Posterior vena cava (tissue), 2 donors: Measurements from ENCODE around the gene TBC1D16. TPM values are rescaled to one million over a fixed set of nuclear protein-coding genes. Genes with fewer than 3 reads are reported as not detected.

Experiments used
- DNase-seq: peaks from one replicate; pipeline ENCODE4 v3.0.0-alpha.2; 2020; ENCODE audit warnings: low spot score
- intact Hi-C, 2 donors: fragments of 100-400 bp; cut with DNase I; formaldehyde crosslinking; loops; one replicate each; pipeline versions ENCODE4 v1.14.1 to v1.14.2; 2022 to 2023
- total RNA-seq, 2 donors: library from RNA; stranded (reverse); fragmentation: NEBNext Ultra II Directional; extraction: Animal tissue kit (Norgen Biotek cat#: 25700); gene quantifications; one replicate each; pipeline ENCODE4 v1.2.1, GENCODE V29; 2021
- donor health status: DM: yes; HTN: yes; CAD: no.
- donor health status: DM: yes; HTN: yes; CAD: no.

The TBC1D16 gene
- total RNA-seq, 2 donors from 2014 or later: 38.9 to 57.9 TPM

DNA sequence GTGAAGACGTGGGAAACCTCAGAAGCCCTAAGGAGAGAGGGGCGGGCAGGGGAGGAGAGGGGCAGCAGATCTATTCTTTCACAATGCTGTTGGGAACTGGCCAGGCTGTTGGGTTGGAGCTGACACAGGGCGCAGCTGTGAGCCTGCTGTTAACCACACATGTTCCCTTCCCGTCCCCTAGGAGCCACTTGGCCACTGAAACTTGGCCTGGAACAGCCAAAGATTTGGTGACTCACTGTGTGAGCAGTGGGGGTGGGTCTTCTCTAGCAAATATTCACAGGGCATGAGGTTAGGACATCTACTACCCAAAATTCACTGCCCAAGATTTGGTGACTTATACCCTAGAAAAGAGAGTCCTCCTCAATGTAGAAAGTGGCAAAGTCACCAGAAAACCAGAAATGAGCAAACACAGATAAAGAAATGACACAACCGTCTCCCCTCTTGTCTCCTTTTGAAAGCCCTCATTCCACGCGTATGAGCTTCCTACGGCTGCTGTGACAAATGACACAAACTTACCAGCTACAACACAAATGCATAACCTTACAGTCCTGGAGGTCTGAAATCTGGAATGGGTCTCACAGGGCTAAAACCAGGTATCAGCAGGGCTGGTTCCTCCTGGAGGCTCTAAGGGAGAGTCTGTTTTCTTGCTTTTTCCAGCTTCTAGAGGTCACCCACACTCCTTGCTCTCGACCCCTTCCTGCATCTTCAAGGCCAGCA lies 6.3 kb downstream of the TBC1D16 start:
- DNase-seq: peak; percentile 95
- intact Hi-C loops: no loop called here

DNA sequence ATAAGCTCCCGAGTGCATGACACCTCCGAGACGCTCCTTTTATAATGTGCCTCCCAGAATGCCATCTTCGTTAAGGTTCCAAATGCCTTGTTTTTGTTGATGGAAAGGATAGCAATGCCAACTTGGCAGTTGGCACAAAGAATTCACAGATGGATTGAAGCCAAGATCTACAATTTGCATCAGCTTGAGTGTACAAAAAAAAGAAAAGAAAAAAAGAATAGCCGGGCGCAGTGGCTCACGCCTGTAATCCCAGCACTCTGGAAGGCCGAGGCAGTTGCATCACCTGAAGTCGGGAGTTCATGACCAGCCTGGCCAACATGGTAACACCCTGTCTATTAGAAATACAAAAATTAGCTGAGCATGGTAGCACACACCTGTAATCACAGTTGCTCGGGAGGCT lies 7.6 kb downstream of the TBC1D16 start:
- DNase-seq: no peak
- intact Hi-C loops: no loop called here

DNA sequence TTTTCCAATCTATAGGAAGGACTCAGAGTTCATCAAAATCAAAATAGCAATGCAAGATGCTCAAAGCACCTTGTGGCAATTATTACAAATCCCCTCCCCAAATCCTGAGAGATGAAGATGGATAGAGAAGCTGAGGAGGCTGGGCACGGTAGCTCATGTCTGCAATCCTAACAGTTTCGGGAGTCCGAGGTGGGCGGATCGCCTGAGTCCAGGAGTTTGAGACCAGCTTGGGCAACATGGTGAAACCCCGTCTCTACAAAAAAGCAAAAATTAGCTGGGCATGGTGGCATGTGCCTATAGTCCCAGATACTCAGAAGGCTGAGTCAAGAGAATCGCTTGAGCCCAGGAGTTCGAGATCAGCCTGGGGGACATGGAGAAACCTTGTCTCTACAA lies 8.6 kb downstream of the TBC1D16 start:
- no peak for DNase-seq
- intact Hi-C loops: no loop called here

DNA sequence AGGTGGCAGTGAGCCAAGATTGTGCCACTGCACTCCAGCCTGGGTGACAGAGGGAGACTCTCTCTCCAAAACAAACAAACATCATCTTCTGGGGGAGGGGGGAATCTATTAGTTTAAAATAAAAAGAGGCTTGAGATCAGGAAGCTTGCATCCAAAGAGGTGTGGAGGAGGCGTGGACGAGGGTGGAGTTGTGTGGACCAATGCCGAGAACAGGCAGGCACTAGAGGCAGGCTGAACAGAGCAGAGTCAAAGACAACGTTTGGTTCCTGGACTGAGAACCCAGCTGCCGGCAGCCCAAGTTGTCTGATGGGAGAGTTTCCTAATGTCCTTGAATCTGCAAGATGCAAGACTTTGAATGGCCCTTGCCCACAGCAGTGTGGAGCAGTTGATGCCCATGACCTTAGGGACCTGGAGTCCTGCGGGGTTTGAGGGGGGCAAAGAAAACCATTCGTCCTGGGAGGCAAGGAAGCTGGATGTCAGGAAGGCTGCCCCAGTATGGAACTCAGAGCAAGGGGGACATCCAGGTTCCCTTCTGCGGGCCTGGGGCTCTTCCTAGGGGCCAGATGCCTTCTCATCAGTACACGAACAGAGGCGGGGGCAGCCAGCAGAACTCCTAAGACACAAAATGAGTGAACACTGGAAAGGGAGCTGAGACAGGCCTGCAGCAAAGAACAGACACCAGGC lies 9.2 kb downstream of the TBC1D16 start:
- DNase-seq: no peak
- intact Hi-C loops: no loop called here

DNA sequence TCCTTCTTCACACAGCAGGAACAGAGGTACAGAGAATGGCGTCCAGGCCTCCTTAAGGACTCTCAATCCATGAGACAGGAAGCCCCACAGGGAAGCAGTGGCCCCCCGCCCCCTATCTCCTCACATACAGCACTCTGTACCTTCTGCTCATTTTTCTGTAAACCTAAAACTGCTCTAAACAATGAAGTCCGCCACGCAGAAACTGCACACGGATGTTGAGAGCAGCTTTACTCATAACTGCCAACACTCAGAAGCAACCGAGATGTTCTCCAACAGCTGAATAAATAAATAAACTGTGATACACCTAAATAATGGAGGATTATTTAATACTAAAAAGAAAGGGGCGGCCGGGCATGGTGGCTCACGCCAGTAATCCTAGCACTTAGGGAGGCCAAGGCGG lies 9.9 kb downstream of the TBC1D16 start:
- intact Hi-C loops: no loop called here
- no peak for DNase-seq

DNA sequence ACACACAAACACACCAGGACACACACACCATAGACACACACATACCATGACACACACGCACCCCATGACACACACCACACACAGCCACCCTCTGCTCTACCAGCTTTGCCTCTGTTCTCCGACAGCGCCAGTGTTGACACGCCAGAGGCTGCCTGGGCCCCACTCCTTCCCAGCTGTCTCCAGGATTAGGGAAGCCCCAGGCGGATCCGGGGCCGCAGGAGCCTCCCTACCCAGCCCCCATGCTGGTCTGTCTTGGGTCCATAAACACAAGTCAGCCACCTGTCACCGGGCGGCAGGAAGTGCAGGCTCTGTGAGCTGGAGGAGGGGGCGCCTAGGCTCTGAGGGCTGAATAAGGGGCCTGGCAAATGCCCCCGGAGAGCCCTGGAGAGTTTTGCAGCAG lies 10.5 kb downstream of the TBC1D16 start:
- DNase-seq: no peak
- intact Hi-C loops: no loop called here

DNA sequence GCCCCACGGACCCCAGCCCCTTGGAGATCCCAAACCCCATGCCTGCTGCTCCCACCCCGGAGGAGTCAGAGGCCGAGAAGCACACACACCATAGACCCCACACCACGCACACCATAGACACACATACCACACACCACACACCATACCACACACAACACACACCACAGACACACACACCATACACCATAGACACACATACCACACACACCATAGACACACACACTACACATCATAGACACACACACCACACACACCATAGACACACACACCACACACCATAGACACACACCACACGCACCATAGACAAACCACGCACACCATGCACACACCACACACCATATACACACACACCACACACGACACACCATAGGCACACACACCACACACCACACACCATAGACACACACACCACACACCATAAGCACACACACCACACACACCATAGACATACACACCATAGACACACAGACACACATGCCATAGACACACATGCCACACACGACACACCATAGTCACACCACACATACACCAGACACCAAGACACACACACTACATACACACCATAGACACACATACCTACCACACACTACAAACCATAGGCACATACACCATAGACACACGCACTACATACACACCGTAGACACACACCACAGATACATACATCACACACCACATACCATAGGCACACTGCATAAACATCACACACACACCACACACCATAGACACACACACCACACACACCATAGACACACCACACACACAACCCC lies 11.3 kb downstream of the TBC1D16 start:
- no peak for DNase-seq
- intact Hi-C loops: no loop called here

DNA sequence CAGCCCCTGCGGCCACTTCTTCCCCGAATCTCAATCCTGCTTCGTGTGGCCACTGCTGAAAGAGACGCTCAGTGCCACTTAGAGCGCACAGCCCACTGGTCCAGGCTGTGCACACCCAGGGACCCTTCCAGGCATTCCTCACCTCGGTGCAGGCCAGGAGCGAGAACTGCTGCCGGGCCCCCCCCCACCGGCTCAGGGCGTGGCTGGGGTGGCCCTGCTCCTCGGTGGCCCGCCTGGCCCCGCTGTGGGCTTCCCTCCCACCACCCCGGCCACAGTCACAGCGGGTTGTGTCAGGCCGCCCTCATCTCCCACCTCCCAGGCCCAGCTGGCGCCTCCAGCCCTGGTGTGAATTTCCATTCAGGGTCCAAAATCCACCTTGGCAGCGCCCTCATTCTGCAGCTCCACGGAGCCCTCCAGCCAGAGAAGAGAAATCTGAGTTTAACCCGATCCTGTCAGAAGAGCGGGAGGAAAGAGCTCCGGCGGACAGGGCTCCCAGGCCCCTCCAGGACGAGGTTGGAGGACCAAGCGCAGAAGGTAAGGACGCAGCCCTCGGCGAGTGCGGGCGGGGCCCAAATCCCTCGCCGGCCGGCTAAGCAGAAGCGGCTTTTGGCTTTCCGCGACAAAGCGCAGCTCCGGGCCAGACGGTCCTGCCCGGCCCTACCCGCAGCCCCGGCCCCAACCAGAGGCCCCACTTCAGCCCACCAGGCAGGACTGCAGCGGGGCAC lies 12.0 kb downstream of the TBC1D16 start:
- DNase-seq: no peak
- intact Hi-C loops: no loop called here

DNA sequence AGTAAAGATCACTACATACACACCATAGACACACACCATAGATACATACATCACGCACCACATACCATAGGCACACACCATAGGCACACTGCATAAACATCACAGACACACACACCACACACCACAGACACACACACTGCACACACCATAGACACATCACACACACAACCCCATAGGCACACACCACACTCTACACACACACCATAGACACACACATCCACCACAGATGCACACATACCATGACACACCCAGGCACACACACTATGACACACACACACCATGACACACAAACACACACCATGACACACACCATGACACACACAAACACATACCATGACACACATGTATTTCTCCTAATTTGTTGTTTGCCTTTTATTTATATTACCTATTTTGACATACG lies 14.1 kb downstream of the TBC1D16 start:
- DNase-seq: no peak
- intact Hi-C loops: no loop called here

DNA sequence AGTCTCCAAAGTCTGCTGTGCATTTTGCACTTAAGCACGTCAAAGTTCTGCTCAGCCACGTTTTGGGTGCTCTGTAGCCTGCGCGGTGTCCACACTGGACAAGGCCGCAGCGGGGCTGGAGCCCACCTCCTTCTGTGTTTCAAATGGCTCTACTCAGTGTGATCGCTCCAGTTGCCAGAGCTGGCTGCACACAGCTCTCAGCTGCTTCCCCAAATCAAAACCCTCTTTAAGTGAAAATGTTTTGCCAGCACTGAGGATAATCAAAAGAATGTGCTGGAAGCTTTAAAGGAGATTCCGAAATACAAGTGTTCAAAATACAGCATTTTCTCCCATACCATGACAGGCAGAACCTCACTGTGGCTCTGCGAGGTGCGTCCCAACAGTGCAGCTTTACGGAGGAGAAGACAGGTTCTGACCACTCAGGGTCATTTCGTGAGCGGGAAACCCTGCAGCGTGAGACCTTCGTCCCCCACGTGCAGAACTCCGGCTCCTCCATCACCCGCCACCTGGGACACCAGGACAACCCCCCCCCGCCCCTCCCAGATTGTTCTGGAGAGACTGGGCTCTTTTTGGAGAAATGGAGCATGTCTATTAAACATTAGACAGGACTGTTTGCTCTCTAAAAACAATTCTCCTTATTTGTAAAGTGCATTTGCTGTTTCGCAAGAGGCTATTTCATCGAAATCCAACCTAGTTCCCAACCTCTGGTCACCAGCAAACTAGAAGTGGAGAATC lies 16.6 kb downstream of the TBC1D16 start:
- intact Hi-C loops: no loop called here
- DNase-seq: no peak

DNA sequence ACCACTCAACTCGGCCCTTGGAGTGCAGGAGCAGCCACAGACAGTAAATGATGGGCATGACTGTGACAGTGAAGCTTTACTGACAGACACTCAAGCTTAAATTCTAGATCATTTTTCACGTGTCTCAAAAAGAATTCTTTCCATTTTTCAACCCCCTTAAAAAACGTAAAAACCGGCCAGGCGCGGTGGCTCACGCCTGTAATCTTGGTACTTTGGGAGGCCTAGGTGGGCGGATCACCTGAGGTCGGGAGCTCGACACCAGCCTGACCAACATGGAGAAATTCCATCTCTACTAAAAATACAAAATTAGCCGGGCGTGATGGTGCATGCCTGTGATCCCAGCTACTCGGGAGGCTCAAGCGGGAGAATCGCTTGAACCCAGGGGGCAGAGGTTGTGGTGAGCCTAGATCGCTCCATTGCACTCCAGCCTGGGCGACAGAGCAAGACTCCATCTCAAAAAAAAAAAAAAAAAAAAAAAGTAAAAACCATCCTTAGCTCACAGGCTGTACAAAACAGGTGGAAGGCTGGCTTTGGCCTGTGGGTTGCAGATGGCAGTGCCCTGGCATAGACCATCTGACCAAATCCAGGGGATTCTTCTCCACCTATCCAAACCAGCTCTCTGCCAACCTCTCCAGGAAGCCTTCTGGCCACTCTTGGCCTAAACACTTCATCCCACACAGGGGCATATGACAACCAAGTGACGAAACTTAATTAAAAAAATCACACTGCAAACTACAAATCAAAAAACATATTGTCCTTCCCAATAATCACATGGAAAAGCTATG lies 18.3 kb downstream of the TBC1D16 start:
- intact Hi-C loops: no loop called here
- DNase-seq: no peak

DNA sequence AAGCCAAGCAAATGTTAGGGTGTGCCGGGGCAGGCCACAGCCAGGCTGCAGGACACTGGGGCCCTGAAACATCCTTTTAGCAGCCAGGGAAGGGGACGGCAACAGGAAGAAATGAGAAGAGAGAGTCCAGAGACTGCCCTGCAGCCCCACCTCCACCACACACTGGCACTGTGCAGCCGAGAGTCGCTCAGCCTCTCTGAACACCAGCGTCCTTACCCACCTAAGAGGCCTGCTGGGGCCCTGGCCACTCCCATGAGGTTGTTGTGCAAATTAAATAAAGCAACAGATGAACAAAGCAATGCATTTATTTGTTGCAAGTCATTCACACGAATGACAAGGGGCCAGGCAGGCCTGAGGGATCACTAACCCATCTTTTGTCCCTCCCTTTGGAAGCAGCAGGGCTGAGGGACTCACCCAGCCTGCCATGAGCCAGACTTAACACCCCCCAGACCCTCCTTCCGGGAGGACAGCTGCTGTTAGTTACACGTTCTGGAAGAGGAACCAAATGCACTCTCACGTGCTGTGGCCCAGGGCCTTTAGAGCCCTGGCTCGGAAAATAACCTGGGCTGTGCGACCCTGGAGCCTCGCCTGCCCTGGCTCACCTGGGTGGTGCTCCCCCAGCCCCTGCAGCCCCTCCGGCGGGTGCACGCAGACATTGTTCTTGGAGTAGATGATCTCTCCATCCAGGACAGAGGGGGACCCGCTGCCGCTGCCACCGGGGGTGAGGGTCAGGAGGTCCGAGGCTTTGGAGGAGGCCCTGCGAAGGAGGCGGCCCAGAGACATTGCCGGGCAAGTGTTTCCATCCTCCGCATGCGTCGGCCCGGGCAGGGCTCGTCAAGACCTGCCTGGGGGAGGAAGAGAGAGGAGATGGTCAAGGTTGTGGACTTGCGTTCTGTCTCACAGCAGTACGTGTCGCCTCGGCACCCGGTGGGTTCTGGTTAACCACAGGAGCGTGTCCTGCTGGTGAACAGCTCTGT lies 22.6 kb downstream of the TBC1D16 start:
- intact Hi-C loops: no loop called here
- DNase-seq: no peak

DNA sequence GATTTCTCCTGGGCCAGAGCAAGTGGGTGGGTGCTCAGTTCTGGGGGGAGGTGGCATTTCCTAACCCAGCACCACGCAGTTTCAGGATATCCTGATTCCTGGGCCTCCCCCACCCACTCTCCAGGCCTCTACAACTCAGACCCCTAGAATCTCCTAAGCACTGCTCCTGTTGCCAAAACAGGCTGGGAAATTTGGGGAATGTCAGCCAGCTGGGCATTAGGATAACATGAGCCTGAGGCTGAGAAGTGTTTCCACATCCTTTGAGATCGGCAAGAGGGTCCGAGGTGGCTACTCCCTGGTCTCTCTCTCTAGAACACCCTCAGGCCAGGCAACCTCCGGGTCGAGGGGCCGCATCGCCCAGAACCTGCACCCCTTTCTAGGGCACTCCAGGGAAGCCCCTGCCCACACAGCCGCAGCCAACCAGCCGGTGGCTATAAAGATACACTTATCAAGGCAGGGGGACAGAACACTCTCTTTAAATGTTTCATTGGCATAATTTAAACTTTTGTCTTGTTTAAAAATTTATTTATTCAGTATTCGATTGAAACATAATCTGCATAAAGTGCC lies 23.6 kb downstream of the TBC1D16 start:
- DNase-seq: no peak
- intact Hi-C loops: no loop called here

DNA sequence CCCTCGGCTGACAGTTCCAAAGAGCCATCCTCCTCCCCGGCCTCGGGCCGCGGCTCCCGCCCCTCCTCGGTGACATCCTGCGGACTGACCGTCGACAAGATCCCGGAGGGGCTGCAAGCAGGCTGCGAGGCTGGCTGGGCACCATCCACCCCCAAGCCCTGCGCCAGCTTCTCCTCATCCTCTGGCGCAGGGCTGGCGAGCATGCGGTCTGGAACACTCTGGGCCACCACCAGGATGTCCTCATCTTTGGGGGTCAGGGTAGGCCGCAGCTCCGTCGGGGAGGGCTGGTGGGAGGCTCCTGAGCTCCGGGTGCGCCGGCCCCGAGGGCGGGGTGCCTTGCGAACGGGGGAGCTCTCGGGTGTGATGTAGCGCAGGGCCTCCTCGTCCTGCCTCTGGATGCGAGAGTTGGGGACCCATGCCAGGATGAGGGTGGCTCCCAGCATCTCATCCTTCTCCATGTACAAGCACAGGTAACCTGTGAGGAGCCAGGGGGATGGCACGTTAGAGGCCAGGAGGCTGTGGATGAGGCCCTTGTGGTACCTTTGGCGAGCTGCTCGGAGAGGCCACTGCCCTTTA lies 25.3 kb downstream of the TBC1D16 start:
- intact Hi-C loops: no loop called here
- no peak for DNase-seq

DNA sequence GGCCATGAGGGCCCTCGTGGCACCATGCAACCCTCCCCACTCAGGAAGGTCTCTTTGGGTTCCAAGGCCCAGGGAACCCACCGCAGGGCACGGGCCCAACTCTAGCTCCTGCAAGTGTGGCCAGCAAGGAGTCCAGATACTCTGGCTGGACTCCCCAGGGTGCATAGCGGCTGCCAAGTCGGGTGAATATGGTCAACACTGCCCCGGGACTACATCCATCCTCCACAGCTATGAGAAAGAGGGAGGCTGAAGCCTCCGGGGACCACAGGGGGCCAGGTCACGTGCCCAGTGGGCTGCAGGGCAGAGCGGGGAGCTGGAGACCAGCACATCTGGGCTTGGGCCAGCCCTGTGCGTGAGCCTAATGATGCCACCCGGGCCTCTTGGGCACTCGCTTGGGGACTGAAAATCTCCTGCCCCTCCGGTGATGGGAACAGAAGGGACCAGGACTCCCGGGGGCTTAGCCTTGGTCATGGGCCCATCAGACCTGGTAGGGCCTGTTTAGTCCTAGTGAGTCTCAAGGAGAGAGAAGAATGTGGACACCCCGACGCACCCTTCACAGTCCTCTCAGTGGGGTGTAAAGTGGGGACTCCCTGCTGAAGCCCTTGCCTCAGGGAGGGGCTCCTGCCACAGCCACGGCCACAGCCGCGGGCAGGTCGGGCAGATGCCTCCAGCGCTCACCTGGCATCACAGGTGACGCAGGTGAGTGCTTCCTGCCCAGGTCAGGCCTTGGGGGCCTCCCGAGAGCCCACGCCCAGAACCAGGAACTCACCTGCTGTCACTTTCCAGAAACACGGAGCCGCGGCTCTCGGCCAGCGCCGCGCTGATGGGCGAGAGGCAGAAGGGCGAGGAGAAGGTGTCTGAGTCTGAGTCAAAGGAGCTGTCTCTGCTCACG lies 26.0 kb downstream of the TBC1D16 start:
- intact Hi-C loops: no loop called here
- no peak for DNase-seq

DNA sequence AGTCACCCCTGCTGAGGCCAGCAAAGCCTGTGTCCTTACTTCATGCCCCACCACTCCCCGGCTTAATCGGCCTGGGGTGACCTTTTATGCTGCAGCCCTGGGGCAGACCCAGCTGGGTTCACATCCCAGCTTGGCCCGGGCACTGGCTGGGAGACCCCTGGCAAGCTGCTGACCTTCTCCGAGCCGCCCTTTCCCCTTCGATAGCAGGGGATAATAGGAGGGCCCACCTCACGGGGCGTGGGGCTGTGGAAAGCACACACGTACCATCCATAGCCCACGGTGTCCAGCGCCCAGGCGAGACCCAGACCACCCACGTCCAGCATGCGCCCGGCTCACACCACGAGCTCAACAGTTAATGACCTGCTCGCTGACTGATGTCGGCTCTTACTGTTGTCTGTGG lies 26.8 kb downstream of the TBC1D16 start:
- intact Hi-C loops: no loop called here
- DNase-seq: no peak
